GM21786 (cell line): Measurements from ENCODE around the gene STRN4.
A peak's percentile ranks its signal among the peaks of the same experiment; 100 is the strongest.
"Not testable (repeated sequence)": the region's sequence is repeated elsewhere in the genome, so short reads cannot be mapped to it uniquely, and the experiment has no call there.

Source experiments
- ATAC-seq: cut with Tn5 transposase; IDR thresholded peaks from one replicate; pipeline ENCODE4 v1.9.1; 2021; ENCODE audit not compliant: unreplicated experiment

The STRN4 gene

GRCh38 chr19:46746281-46747057 lies at the start of gene STRN4:
Gene STRN4 (minus strand): TSS chr19:46746450. CDS start chr19:46746430, 20 bp downstream.
- no peak for ATAC-seq

- no peak for ATAC-seq
These were observed 45.7 kb upstream of the STRN4 start for GRCh38 chr19:46791944-46792343.

- no peak for ATAC-seq
These were observed 43.1 kb upstream of the STRN4 start for GRCh38 chr19:46789371-46789770.

GRCh38 chr19:46788968-46789338 lies 42.7 kb upstream of the STRN4 start:
- ATAC-seq, result no peak

GRCh38 chr19:46788262-46788967 lies 42.2 kb upstream of the STRN4 start, which contains the start of gene SLC1A5:
Gene SLC1A5 (minus strand): TSS chr19:46788594. CDS start chr19:46787965, 629 bp downstream.
- peak; percentile 58 for ATAC-seq

- no peak for ATAC-seq
These were observed 41.3 kb upstream of the STRN4 start for GRCh38 chr19:46787331-46788261.

GRCh38 chr19:46787040-46787330 lies 40.7 kb upstream of the STRN4 start:
- ATAC-seq, result no peak

GRCh38 chr19:46786236-46787039 lies 40.2 kb upstream of the STRN4 start:
- no peak for ATAC-seq

GRCh38 chr19:46785980-46786235 lies 39.7 kb upstream of the STRN4 start:
- ATAC-seq, result no peak

- no peak for ATAC-seq
These were observed 39.1 kb upstream of the STRN4 start for GRCh38 chr19:46785054-46785979.

GRCh38 chr19:46784262-46785053 lies 38.2 kb upstream of the STRN4 start:
- ATAC-seq, result peak; percentile 33

- ATAC-seq, result no peak
These were observed 37.4 kb upstream of the STRN4 start for GRCh38 chr19:46783670-46784069.

- no peak for ATAC-seq
These were observed 36.2 kb upstream of the STRN4 start for GRCh38 chr19:46782355-46783019.

GRCh38 chr19:46777956-46778645 lies 31.9 kb upstream of the STRN4 start:
- ATAC-seq, result not testable (repeated sequence)

- no peak for ATAC-seq
These were observed 31.0 kb upstream of the STRN4 start for GRCh38 chr19:46776927-46777911.

GRCh38 chr19:46775642-46776258 lies 29.5 kb upstream of the STRN4 start:
- no peak for ATAC-seq
